ENCODE data around the gene ZNF746. TPM values are rescaled to one million over a fixed set of nuclear protein-coding genes. Genes with fewer than 3 reads are reported as not detected.

The ZNF746 gene
- total and polyA plus RNA-seq, 12 donors, result 5.7 to 32.2 (median 16.3) TPM

- WGBS, 4 donors, result 26 to 39% (median 34%) methylated on average over 3 of the region's 3 CpGs
- no peak overlapping the region for H3K4me3 ChIP-seq
- TF ChIP-seq POLR2A (IDR thresholded peaks at IDR 0.05), result no peak
- TF ChIP-seq CTCF (IDR thresholded peaks at IDR 0.05), result no peak
- intact Hi-C loops (cut with DNase I), result no loop called here
- peaks cover 0 to 5% (median 4%) of the 10 kb centered on the region in 3 donors for H3K9me3 ChIP-seq (replicated peaks in 1 of 3)
- no peak overlapping the region for H3K27ac ChIP-seq
- no peaks in the 10 kb centered on the region for H3K4me1 ChIP-seq (replicated peaks in 1 of 2)
- DNase-seq, result no peak
- H3K27me3 ChIP-seq, result no peaks in the 10 kb centered on the region
- peaks cover 0 to 24% of the 10 kb centered on the region in 2 donors for H3K36me3 ChIP-seq (replicated peaks in 1 of 2)
These were observed 46.4 kb upstream of the ZNF746 start for GRCh38 chr7:149544028-149544427.

- TF ChIP-seq CTCF (IDR thresholded peaks at IDR 0.05) (no peak), POLR2A (IDR thresholded peaks at IDR 0.05) (no peak)
- WGBS, 4 donors, result 88 to 96% (median 91%) methylated on average over 1 of the region's 1 CpG
- intact Hi-C loops (cut with DNase I), result no loop called here
These were observed 35.0 kb upstream of the ZNF746 start for GRCh38 chr7:149532654-149533053.

GRCh38 chr7:149529136-149529718 is 31.6 kb upstream of the ZNF746 start:
- peaks cover 0 to 33% (median 26%) of the 10 kb centered on the region in 3 donors for H3K9me3 ChIP-seq (replicated peaks in 1 of 3)
- intact Hi-C loops (cut with DNase I), result no loop called here
- no peak for TF ChIP-seq POLR2A (IDR thresholded peaks at IDR 0.05)
- no peak for TF ChIP-seq CTCF (IDR thresholded peaks at IDR 0.05)

More at GRCh38 chr7:149532654-149533053, 35.0 kb upstream of the ZNF746 start:
- no peaks in the 10 kb centered on the region for H3K27me3 ChIP-seq
- no peaks in the 10 kb centered on the region for H3K36me3 ChIP-seq (replicated peaks in 1 of 2)
- no peaks in the 10 kb centered on the region for H3K4me1 ChIP-seq (replicated peaks in 1 of 2)
- H3K4me3 ChIP-seq, result no peak overlapping the region
- peaks cover 0 to 38% (median 18%) of the 10 kb centered on the region in 3 donors for H3K9me3 ChIP-seq (replicated peaks in 1 of 3)
- H3K27ac ChIP-seq, result no peak overlapping the region
- no peak for DNase-seq

GRCh38 chr7:149527414-149527813 is 29.8 kb upstream of the ZNF746 start:
- Histone ChIP-seq H3K4me3 (no peak overlapping the region), H3K4me1 (replicated peaks in 1 of 2) (no peaks in the 10 kb centered on the region), H3K27ac (no peak overlapping the region), H3K27me3 (no peaks in the 10 kb centered on the region), H3K9me3 (replicated peaks in 1 of 3) (peaks cover 0 to 33% (median 25%) of the 10 kb centered on the region in 3 donors), H3K36me3 (replicated peaks in 1 of 2) (no peaks in the 10 kb centered on the region)
- 78 to 90% (median 84%) methylated on average over 1 of the region's 1 CpG for WGBS, 4 donors
- TF ChIP-seq POLR2A (IDR thresholded peaks at IDR 0.05) (no peak), CTCF (IDR thresholded peaks at IDR 0.05) (no peak)
- DNase-seq, result no peak
- intact Hi-C loops (cut with DNase I), result no loop called here

More at GRCh38 chr7:149529136-149529718, 31.6 kb upstream of the ZNF746 start:
- 58 to 64% (median 62%) methylated on average over 4 of the region's 4 CpGs for WGBS, 4 donors
- no peaks in the 10 kb centered on the region for H3K4me1 ChIP-seq (replicated peaks in 1 of 2)
- H3K27ac ChIP-seq, result no peak overlapping the region
- no peaks in the 10 kb centered on the region for H3K36me3 ChIP-seq (replicated peaks in 1 of 2)
- DNase-seq, result no peak
- H3K27me3 ChIP-seq, result no peaks in the 10 kb centered on the region
- H3K4me3 ChIP-seq, result no peak overlapping the region

Data from adrenal gland (tissue), 12 donors.